GM19455 (cell line): Measurements from ENCODE around the gene HECTD4.
"Not testable (repeated sequence)": the region's sequence is repeated elsewhere in the genome, so short reads cannot be mapped to it uniquely, and the experiment has no call there.

Source experiments
- ATAC-seq: cut with Tn5 transposase; IDR thresholded peaks from one replicate; pipeline ENCODE4 v1.9.1; 2021; ENCODE audit not compliant: unreplicated experiment

The HECTD4 gene

GRCh38 chr12:112381883-112382796 lies at the start of gene HECTD4:
Gene HECTD4 (minus strand): TSS chr12:112382431. CDS start chr12:112382128, 303 bp downstream.
- peak; percentile 94 for ATAC-seq

- ATAC-seq, result no peak
These were observed 49.7 kb upstream of the HECTD4 start for GRCh38 chr12:112431965-112432364.

GRCh38 chr12:112430929-112431328 lies 48.7 kb upstream of the HECTD4 start:
- no peak for ATAC-seq

- no peak for ATAC-seq
These were observed 45.5 kb upstream of the HECTD4 start for GRCh38 chr12:112427760-112428159.

- no peak for ATAC-seq
These were observed 43.6 kb upstream of the HECTD4 start for GRCh38 chr12:112425582-112426382.

GRCh38 chr12:112424126-112424525 lies 41.9 kb upstream of the HECTD4 start:
- no peak for ATAC-seq

GRCh38 chr12:112422531-112422930 lies 40.3 kb upstream of the HECTD4 start:
- no peak for ATAC-seq

GRCh38 chr12:112421363-112421762 lies 39.1 kb upstream of the HECTD4 start:
- no peak for ATAC-seq

- no peak for ATAC-seq
These were observed 38.5 kb upstream of the HECTD4 start for GRCh38 chr12:112420740-112421139.

GRCh38 chr12:112419297-112420133 lies 37.3 kb upstream of the HECTD4 start:
- ATAC-seq, result peak; percentile 43

GRCh38 chr12:112418608-112419296 lies 36.5 kb upstream of the HECTD4 start, which contains the start of gene PTPN11:
Gene PTPN11 (plus strand): TSS chr12:112418947. CDS start chr12:112419112, 165 bp downstream.
- ATAC-seq, result peak; percentile 80

- ATAC-seq, result no peak
These were observed 36.0 kb upstream of the HECTD4 start for GRCh38 chr12:112418273-112418607.

GRCh38 chr12:112415457-112415856 lies 33.2 kb upstream of the HECTD4 start:
- not testable (repeated sequence) for ATAC-seq

GRCh38 chr12:112413855-112414625 lies 31.8 kb upstream of the HECTD4 start:
- ATAC-seq, result no peak

GRCh38 chr12:112409906-112410244 lies 27.6 kb upstream of the HECTD4 start:
- no peak for ATAC-seq

GRCh38 chr12:112409064-112409905 lies 27.1 kb upstream of the HECTD4 start, which contains the start of gene RPL6:
Gene RPL6 (minus strand): TSS chr12:112409605. CDS start chr12:112408656, 949 bp downstream.
- peak; percentile 90 for ATAC-seq

GRCh38 chr12:112408621-112409020 lies 26.4 kb upstream of the HECTD4 start:
- no peak for ATAC-seq

- not testable (repeated sequence) for ATAC-seq
These were observed 25.5 kb upstream of the HECTD4 start for GRCh38 chr12:112407683-112408082.
